Neural progenitor cell (in vitro differentiated cells): ENCODE results near the gene MYADM.

Experiments used
- EZH2 ChIP-seq: fragments of 200-600 bp; sonication (generic); IDR thresholded peaks from 2 replicates; pipeline ENCODE4 v1.6.1; 2017; ENCODE audit warnings: antibody characterized with exemption, mild to moderate bottlenecking, moderate library complexity
- TF ChIP-seq, protein P1 (sequence below): fragments of 200-600 bp; sonication (generic); IDR thresholded peaks from 2 replicates; pipeline ENCODE4 v1.5.1; 2017; ENCODE audit warnings: antibody characterized with exemption, mild to moderate bottlenecking

DNA sequence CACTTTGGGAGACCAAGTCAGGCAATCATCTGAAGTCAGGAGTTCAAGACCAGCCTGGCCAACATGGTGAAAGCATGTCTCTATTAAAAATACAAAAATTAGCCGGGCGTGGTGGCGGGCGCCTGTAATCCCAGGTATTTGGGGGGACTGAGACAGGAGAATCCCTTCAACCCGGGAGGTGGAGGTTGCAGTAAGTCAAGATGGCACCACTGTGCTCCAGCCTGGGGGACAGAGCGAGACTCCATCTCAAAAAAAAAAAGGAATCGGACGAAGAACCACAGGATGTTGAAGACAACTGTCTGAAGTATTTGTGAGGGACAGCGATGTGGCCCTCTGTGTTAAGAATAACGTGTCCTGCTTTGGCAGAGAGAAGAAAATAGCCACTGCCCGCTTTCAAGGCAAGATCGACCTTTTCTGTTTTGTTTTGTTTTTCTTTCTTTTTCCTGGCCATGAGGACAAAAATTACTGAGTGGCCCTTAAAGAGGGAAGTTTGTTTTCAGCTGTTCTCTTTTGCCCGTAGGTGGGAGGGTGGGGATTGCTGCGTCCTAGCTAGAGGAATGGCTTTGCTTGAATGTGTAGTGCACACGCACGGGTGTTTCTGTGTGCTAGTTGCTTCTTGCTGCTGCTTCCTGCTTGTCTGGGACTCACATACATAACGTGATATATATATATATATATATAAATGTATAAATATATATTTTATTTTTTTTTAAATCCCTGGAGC, 8.1 kb downstream of the MYADM start:
- TF ChIP-seq EZH2: no peak
- TF ChIP-seq, protein P1, sequence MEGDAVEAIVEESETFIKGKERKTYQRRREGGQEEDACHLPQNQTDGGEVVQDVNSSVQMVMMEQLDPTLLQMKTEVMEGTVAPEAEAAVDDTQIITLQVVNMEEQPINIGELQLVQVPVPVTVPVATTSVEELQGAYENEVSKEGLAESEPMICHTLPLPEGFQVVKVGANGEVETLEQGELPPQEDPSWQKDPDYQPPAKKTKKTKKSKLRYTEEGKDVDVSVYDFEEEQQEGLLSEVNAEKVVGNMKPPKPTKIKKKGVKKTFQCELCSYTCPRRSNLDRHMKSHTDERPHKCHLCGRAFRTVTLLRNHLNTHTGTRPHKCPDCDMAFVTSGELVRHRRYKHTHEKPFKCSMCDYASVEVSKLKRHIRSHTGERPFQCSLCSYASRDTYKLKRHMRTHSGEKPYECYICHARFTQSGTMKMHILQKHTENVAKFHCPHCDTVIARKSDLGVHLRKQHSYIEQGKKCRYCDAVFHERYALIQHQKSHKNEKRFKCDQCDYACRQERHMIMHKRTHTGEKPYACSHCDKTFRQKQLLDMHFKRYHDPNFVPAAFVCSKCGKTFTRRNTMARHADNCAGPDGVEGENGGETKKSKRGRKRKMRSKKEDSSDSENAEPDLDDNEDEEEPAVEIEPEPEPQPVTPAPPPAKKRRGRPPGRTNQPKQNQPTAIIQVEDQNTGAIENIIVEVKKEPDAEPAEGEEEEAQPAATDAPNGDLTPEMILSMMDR: no peak
